GM13976 (cell line): ENCODE measurements around the gene AGAP1.

Experiments
- DNase-seq: peaks from one replicate; pipeline ENCODE4 v3.0.0; 2012; ENCODE audit warnings: low spot score
- in situ Hi-C: fragments of 300-500 bp; cut with MboI; formaldehyde crosslinking; loops from one replicate; pipeline ENCODE4 v1.12.0; 2022; ENCODE audit warnings: low sequenced_read_pairs, mixed read lengths, inconsistent platforms; ENCODE audit not compliant: unreplicated experiment
- TF ChIP-seq, protein P1 (sequence below): IDR thresholded peaks from 2 replicates; pipeline ENCODE4 v1.5.1; 2012; ENCODE audit warnings: borderline replicate concordance, mild to moderate bottlenecking; ENCODE audit not compliant: insufficient read depth; ENCODE audit errors: extremely low read depth, missing control alignments, control extremely low read depth

AGAP1 gene

DNA sequence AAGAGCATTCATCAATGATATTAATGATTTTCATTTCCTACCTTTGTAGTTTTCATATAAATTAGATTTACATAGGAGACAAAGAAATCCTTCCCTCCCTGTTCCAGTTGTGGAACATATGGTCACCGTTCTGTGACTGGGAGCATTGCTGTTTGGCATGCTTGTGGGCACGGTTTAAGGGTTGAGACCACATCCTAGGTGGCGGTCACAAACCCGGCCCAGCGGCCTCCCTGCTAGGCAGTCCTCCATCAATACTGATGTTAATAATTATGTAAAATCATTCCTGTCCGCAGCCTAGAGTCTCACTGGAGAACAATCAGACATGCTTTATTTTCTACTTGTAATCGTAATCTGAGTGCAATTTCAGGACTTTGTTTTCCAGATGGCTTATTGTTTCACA is 117.9 kb downstream of the AGAP1 start:
- TF ChIP-seq, protein P1, sequence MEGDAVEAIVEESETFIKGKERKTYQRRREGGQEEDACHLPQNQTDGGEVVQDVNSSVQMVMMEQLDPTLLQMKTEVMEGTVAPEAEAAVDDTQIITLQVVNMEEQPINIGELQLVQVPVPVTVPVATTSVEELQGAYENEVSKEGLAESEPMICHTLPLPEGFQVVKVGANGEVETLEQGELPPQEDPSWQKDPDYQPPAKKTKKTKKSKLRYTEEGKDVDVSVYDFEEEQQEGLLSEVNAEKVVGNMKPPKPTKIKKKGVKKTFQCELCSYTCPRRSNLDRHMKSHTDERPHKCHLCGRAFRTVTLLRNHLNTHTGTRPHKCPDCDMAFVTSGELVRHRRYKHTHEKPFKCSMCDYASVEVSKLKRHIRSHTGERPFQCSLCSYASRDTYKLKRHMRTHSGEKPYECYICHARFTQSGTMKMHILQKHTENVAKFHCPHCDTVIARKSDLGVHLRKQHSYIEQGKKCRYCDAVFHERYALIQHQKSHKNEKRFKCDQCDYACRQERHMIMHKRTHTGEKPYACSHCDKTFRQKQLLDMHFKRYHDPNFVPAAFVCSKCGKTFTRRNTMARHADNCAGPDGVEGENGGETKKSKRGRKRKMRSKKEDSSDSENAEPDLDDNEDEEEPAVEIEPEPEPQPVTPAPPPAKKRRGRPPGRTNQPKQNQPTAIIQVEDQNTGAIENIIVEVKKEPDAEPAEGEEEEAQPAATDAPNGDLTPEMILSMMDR = no peak
- no peak for DNase-seq
- in situ Hi-C loops = no loop called here

DNA sequence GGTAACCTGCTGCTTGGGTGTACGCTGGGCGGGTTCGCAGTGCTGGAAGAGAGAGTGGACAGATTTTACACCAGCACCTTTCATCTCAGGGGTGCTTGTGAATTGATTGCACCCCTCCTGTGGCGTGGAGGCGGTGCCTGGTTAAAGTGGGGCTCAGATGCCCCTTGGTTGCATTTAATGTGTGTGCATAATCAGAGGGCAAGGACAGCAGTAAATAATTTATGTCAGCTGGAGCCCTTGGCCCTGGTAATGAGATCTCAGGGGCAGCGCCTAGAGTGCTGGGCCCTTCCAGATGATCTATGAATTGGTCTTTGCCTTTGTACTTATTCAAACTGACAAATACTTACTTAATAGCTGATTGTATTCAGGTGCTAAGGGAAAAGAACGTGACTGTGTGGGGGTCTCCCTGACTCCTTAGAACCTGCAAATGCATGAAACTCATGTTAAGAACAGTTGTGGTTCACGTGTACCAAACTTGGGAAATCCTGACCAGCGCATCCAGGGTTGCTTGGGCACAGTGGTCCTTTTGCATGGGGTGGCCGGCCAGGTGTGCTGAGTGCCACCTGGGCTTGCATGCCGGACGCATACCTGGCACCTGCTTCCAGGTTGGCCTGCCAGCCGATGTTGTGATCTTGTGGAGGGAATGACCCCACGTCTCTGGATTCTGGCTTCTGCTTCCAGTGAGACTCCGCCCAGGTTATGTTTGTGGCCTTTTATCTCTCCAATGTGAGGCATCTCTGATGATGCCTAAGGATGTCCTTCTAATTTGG is 118.5 kb downstream of the AGAP1 start:
- no peak for DNase-seq
- in situ Hi-C loops = no loop called here
- TF ChIP-seq, protein P1 = no peak

- DNase-seq = no peak
- in situ Hi-C loops = no loop called here
- TF ChIP-seq, protein P1 = no peak
These were observed 119.8 kb downstream of the AGAP1 start for GRCh38 chr2:235613649-235614048.

DNA sequence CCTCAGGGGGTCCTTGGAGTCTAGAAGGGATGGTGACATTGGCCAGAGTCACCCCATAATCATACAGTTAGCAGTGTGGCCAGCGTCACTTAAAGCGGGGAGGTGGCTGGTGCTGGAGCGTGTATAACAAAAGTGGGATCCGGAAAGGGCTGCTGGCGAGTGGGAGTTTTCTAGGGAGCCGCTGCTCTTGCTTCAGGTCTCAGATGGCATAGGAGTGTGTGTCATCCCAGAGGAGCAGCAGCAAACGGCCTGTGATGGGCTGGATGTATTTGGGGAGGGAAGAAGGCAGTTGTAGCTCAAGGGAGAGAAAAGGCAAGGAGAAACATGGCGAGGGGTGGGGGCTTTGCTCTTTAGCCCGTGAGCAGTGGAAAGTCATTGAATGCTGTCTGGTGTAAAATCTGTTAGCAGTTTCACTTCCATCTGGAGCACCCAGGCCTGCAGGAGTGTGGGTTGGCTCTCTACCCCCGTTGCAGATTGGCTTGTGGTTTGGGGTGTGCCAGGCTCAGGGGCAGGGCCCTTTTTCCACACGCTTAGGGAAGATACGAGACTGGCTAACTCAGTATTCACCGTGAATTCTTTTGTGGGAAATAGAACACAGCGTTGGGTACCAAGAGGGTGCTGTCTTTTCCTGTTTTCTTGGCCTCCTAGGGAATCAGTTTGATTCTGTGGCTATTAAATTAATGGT is 120.5 kb downstream of the AGAP1 start:
- no peak for DNase-seq
- TF ChIP-seq, protein P1 = no peak
- in situ Hi-C loops = no loop called here

GRCh38 chr2:235614900-235615712 is 121.3 kb downstream of the AGAP1 start:
- in situ Hi-C loops = no loop called here

DNA sequence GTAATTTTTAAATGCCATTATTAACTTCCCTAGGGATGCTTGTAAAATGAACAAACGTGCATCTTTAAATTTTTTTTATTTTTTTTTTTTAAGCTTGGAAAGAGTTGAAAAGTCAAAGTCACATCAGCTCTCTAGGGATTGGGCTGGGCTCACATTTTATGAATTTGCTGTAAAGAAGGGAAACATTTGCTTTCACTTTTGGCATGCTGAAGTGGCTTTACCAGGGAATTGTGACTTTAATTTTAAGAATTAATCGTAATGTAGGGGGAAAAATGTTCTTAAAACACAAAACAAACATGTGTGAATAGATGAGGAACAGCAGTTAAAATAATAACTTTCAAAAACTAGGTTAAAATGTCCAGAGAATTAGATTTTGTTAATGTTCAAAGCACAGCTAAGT is 123.0 kb downstream of the AGAP1 start:
- no peak for DNase-seq
- TF ChIP-seq, protein P1 = no peak
- in situ Hi-C loops = no loop called here

More at GRCh38 chr2:235614900-235615712, 121.3 kb downstream of the AGAP1 start:
- no peak for DNase-seq
- TF ChIP-seq, protein P1 = no peak
